Thyroid gland (tissue), 4 donors: ENCODE data around the gene MRM2. TPM values are rescaled to one million over a fixed set of nuclear protein-coding genes. Genes with fewer than 3 reads are reported as not detected.
A peak's percentile ranks its signal among the peaks of the same experiment; 100 is the strongest.

Experiments
- DNase-seq, 2 donors: peaks; one replicate each; pipeline ENCODE4 v3.0.0-alpha.2; 2019
- H3K27ac ChIP-seq, 3 donors: fragments of 200-600 bp; sonication (generic); 1 replicate in 2 of 3; 2 replicates in 1 of 3; pipeline ENCODE4 v1.5.1; 2016 to 2019; ENCODE audit warnings: mild to moderate bottlenecking in 1 of 3, moderate library complexity in 1 of 3
- H3K27me3 ChIP-seq: fragments of 200-600 bp; sonication (generic); one replicate; pipeline ENCODE4 v1.5.1; 2019
- H3K36me3 ChIP-seq, 2 donors: fragments of 200-600 bp; sonication (generic); one replicate each; pipeline ENCODE4 v1.5.1; 2016 to 2019
- H3K4me1 ChIP-seq, 2 donors: fragments of 200-600 bp; sonication (generic); one replicate each; pipeline ENCODE4 v1.5.1; 2017 to 2019
- H3K4me3 ChIP-seq, 3 donors: fragments of 200-600 bp; sonication (generic); replicated peaks in 1 of 3; 1 replicate in 2 of 3; 2 replicates in 1 of 3; pipeline ENCODE4 v1.5.1; 2016; ENCODE audit warnings: mild to moderate bottlenecking in 1 of 3
- H3K9me3 ChIP-seq: fragments of 200-600 bp; sonication (generic); one replicate; pipeline ENCODE4 v1.5.1; 2017
- POLR2A ChIP-seq, 2 donors: fragments of 450-650 bp; IDR thresholded peaks; one replicate each; pipeline ENCODE4 v1.6.1; 2017; ENCODE audit warnings: antibody characterized with exemption in 2 of 2, mild to moderate bottlenecking in 2 of 2, moderate library complexity in 1 of 2
- WGBS, 2 donors: methylation state at CpG; one replicate each; pipeline ENCODE4 v1.1.5; 2017; 5-methylcytosine and 5-hydroxymethylcytosine counted together
- intact Hi-C: fragments of 100-400 bp; cut with DNase I; formaldehyde crosslinking; loops from one replicate; pipeline ENCODE4 v1.15.1; 2023
- total RNA-seq, 4 donors: library from RNA; depleted of rRNA; stranded (reverse); fragments of >200 nt; gene quantifications; one replicate each; pipeline ENCODE4 v1.2.3, GENCODE V29; 2016
- TF ChIP-seq, protein P1 (sequence below), 6 experiments: fragments of 200-600 bp in 3 of 6; fragments of 450-650 bp in 3 of 6; sonication (generic) in 3 of 6; IDR thresholded peaks; one replicate each; pipeline ENCODE4 v1.5.1; 2016 to 2019; ENCODE audit warnings: antibody characterized with exemption in 6 of 6, mild to moderate bottlenecking in 2 of 6, inconsistent platforms in 1 of 6, moderate library complexity in 1 of 6

MRM2 gene
- total RNA-seq, 4 donors from 2014 or later = 14.7 to 23.8 (median 18.2) TPM

DNA sequence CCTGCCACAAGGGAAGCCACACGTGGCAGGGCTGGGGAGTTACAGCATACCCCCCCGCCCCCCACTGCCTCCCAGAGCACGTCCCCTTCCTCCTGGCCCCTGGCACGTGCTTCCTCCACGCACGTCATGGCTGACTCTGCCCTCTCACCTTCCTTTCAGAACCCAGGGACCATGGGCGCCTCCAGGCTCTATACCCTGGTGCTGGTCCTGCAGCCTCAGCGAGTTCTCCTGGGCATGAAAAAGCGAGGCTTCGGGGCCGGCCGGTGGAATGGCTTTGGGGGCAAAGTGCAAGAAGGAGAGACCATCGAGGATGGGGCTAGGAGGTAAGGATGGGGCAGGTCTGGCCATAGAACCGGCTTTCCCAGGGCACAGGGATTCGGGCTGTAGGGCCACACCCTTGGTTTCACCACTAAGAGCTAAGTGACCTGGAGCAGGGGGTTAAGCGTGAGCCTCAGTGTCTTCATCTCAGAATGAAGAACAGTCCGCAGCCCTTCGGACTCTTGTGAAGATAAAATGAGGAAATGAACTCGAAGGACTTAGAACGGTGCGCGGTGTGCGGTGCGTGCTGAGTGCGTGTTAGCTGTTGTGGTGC is 2.5 kb upstream of the MRM2 start:
- WGBS, 2 donors = 89 to 92% methylated on average over 24 to 25 of the region's 25 CpGs
- intact Hi-C loops = loop anchor here (10.0 kb wide), 1 partner anchor 110 kb away; the partner anchor contains the start of gene EIF3B

DNA sequence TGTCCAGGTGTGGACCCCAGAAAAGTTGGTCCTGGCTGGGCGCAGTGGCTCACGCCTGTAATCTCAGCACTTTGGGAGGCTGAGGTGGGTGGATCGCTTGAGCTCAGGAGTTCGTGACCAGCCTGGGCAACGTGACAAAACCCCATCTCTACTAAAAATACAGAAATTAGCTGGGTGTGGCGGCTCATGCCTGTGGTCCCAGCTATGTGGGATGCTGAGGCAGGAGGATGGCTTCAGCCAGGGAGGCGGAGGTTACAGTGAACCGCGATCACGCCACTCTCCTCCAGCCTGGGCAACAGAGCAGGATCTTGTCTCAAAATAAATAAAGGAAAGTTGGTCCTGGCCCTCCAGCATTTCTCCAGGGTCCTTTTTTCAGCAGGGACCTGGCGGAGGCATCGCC is 1.5 kb upstream of the MRM2 start:
- Histone ChIP-seq H3K4me1 (peaks cover 9 to 17% of the 10 kb centered on the region in 2 donors), H3K27me3 (no peaks in the 10 kb centered on the region), H3K36me3 (peaks cover 7 to 8% of the 10 kb centered on the region in 2 donors), H3K9me3 (no peaks in the 10 kb centered on the region), H3K4me3 (no peak overlapping the region), H3K27ac (no peak overlapping the region)
- WGBS, 2 donors = 78 to 86% methylated on average over 12 of the region's 12 CpGs
- intact Hi-C loops = loop anchor here (10.0 kb wide), 1 partner anchor 111 kb away; the partner anchor contains the start of gene EIF3B
- DNase-seq = no peak
- TF ChIP-seq, protein P1, sequence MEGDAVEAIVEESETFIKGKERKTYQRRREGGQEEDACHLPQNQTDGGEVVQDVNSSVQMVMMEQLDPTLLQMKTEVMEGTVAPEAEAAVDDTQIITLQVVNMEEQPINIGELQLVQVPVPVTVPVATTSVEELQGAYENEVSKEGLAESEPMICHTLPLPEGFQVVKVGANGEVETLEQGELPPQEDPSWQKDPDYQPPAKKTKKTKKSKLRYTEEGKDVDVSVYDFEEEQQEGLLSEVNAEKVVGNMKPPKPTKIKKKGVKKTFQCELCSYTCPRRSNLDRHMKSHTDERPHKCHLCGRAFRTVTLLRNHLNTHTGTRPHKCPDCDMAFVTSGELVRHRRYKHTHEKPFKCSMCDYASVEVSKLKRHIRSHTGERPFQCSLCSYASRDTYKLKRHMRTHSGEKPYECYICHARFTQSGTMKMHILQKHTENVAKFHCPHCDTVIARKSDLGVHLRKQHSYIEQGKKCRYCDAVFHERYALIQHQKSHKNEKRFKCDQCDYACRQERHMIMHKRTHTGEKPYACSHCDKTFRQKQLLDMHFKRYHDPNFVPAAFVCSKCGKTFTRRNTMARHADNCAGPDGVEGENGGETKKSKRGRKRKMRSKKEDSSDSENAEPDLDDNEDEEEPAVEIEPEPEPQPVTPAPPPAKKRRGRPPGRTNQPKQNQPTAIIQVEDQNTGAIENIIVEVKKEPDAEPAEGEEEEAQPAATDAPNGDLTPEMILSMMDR (IDR thresholded peaks at IDR 0.05) = no peak
- TF ChIP-seq POLR2A (IDR thresholded peaks at IDR 0.05) = no peak

More for the DNA sequence above, 2.5 kb upstream of the MRM2 start:
- H3K9me3 ChIP-seq = no peaks in the 10 kb centered on the region
- no peaks in the 10 kb centered on the region for H3K27me3 ChIP-seq
- peaks cover 0 to under 1% of the 10 kb centered on the region in 2 donors for H3K36me3 ChIP-seq
- no peak overlapping the region for H3K4me3 ChIP-seq
- peaks cover 9 to 17% of the 10 kb centered on the region in 2 donors for H3K4me1 ChIP-seq
- TF ChIP-seq POLR2A (IDR thresholded peaks at IDR 0.05) = no peak
- TF ChIP-seq, protein P1 (IDR thresholded peaks at IDR 0.05) = no peak
- no peak for DNase-seq
- no peak overlapping the region for H3K27ac ChIP-seq

DNA sequence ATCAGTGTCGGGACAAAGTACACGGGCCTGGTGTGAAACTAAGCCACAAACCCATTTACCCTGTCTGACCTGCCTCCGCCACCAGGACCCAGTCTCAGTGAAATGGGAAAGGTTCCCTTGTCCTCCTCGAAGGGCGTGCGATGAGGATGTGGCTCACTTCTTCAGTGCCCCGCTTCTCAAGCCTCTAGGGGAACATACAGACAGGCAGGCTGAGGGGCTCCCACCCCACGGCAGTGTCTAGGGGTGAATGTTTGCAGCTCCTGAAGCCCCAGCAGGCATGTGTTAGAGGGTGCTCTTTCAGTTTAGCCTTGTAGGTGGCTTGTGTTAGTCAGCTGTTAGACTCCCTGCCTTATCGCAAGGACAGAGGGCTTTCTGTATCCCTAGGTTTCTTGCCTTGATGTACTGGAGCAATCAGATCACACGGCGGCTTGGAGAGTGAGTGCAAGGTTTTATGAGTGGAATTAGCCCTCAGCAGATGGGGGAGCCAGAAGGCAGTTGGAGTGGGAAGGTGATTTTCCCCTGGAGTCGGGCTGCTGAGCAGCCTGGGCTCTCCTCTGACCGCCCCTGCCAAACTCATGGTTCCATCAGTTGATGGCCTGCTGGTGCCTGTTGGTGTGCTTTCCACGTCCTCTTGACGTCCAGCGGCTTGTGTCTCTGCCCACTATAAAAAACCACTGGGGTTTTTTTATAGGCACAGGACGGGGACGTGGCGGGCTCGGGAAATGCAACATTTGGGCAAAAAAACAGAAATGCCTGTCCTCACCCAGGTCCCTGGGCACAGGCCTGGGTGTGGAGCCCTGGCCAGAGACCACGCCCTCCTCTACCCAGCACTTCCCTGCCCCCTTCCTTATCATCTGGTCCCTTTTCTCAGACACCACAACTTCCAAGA is 780 bp upstream of the MRM2 start:
- H3K4me3 ChIP-seq = peak overlapping the region in 1 of 3 donors; percentile 97
- intact Hi-C loops = loop anchor here (10.0 kb wide), 1 partner anchor 112 kb away; the partner anchor contains the start of gene EIF3B
- TF ChIP-seq POLR2A (IDR thresholded peaks at IDR 0.05) = no peak
- TF ChIP-seq, protein P1 (IDR thresholded peaks at IDR 0.05) = no peak
- peaks cover 13 to 14% of the 10 kb centered on the region in 2 donors for H3K36me3 ChIP-seq
- H3K9me3 ChIP-seq = no peaks in the 10 kb centered on the region
- no peak overlapping the region for H3K27ac ChIP-seq
- no peaks in the 10 kb centered on the region for H3K27me3 ChIP-seq
- peaks cover 9 to 17% of the 10 kb centered on the region in 2 donors for H3K4me1 ChIP-seq
- DNase-seq = no peak
- 17 to 21% methylated on average over 19 to 20 of the region's 21 CpGs for WGBS, 2 donors

GRCh38 chr7:2239242-2239641 is 2.8 kb downstream of the MRM2 start:
- H3K4me1 ChIP-seq = peaks cover 9 to 17% of the 10 kb centered on the region in 2 donors
- DNase-seq = no peak
- H3K27ac ChIP-seq = no peak overlapping the region
- 96 to 98% methylated on average over 12 to 17 of the region's 17 CpGs for WGBS, 2 donors
- H3K4me3 ChIP-seq = no peak overlapping the region
- intact Hi-C loops = no loop called here
- peaks cover 23 to 31% of the 10 kb centered on the region in 2 donors for H3K36me3 ChIP-seq
- no peaks in the 10 kb centered on the region for H3K9me3 ChIP-seq
- TF ChIP-seq, protein P1 (IDR thresholded peaks at IDR 0.05) = no peak
- no peak for TF ChIP-seq POLR2A (IDR thresholded peaks at IDR 0.05)
- no peaks in the 10 kb centered on the region for H3K27me3 ChIP-seq
